ENCODE data around the gene CERS5. TPM values are rescaled to one million over a fixed set of nuclear protein-coding genes. Genes with fewer than 3 reads are reported as not detected.
A peak's percentile ranks its signal among the peaks of the same experiment; 100 is the strongest.

CERS5 gene
- total RNA-seq, 1 experiment from 2014 or later = 62.6 TPM

DNA sequence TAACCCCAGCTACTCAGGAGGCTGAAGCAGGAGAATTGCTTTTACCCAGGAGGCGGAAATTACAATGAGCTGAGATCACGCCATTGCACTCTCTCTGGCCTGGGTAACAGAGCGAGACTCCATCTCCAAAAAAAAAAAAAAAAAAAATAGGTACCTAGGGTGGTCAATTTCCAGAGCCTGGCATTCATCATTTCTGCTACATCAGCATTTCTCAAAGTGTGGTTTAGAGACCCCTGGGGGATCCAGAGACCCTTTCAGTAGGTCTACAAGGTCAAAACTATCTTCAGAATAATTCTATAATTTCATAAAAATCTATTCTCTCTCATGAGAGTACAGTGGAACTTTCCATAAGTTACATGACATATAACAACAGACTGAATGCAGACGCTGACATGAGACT is 19.9 kb downstream of the CERS5 start:
- H3K9me3 Mint-ChIP-seq (ENCODE audit: unreplicated experiment) = no peaks in the 10 kb centered on the region
- DNase-seq = no peak
- POLR2A ChIA-PET = interaction anchor here (0.7 kb wide), 1 partner anchor 20 kb away, joined by 6 read pairs; the partner anchor contains the start of gene CERS5
- peaks cover 23% of the 10 kb centered on the region for H3K4me1 Mint-ChIP-seq (ENCODE audit: low read depth, unreplicated experiment)
- TF ChIP-seq, protein P1, sequence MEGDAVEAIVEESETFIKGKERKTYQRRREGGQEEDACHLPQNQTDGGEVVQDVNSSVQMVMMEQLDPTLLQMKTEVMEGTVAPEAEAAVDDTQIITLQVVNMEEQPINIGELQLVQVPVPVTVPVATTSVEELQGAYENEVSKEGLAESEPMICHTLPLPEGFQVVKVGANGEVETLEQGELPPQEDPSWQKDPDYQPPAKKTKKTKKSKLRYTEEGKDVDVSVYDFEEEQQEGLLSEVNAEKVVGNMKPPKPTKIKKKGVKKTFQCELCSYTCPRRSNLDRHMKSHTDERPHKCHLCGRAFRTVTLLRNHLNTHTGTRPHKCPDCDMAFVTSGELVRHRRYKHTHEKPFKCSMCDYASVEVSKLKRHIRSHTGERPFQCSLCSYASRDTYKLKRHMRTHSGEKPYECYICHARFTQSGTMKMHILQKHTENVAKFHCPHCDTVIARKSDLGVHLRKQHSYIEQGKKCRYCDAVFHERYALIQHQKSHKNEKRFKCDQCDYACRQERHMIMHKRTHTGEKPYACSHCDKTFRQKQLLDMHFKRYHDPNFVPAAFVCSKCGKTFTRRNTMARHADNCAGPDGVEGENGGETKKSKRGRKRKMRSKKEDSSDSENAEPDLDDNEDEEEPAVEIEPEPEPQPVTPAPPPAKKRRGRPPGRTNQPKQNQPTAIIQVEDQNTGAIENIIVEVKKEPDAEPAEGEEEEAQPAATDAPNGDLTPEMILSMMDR (IDR thresholded peaks at IDR 0.05; ENCODE audit: insufficient read depth in 1 of 2, low read depth in 1 of 2, low read length in 1 of 2, severe bottlenecking in 1 of 2, unreplicated experiment in 1 of 2) = no peak
- intact Hi-C loops (cut with micrococcal nuclease; ENCODE audit: unreplicated experiment) = no loop called here
- no TSS peak for BruUV-seq (replicated peaks)
- CTCF ChIA-PET = interaction anchor here (0.6 to 0.7 kb wide), 3 partner anchors 59 to 249 kb away, joined by 3 to 6 read pairs (median 3); partner anchors contain the start of gene FAM186A
- no peaks in the 10 kb centered on the region for H3K27me3 ChIP-seq (replicated peaks; ENCODE audit: control insufficient read depth, insufficient read depth, low read length)
- no peaks in the 10 kb centered on the region for H3K9me3 ChIP-seq
- H3K4me1 ChIP-seq = peaks cover 29% of the 10 kb centered on the region
- H3K27me3 Mint-ChIP-seq (ENCODE audit: insufficient read depth, unreplicated experiment) = no peaks in the 10 kb centered on the region
- peaks cover 6% of the 10 kb centered on the region for H3K36me3 Mint-ChIP-seq (ENCODE audit: insufficient read depth, unreplicated experiment)
- no peak overlapping the region for H3K4me3 Mint-ChIP-seq (ENCODE audit: unreplicated experiment)
- no peak overlapping the region for H3K4me3 ChIP-seq (ENCODE audit: low read depth, low read length)
- H3K36me3 ChIP-seq (ENCODE audit: control insufficient read depth, insufficient read depth, low read length) = no peaks in the 10 kb centered on the region
- H3K27ac Mint-ChIP-seq (ENCODE audit: unreplicated experiment) = no peak overlapping the region

DNA sequence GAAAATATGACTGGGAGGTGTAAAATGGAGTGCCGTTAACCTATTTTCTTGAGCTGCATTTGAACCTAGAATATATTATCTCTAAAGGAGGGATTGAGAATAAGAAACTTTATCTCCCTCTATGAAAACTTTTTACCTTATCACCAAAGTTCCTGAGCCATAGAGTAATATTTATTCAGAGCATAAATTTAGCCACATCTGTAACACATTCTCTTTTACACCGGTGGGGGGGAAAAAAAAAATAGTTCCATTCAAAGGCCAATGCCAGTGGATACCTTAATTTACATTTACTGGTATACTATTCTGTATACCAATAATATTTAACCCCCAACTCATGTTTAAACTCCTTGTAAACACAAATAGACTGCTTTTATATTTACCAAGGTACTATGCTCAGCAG is 21.7 kb downstream of the CERS5 start:
- no peak overlapping the region for H3K4me3 Mint-ChIP-seq (ENCODE audit: unreplicated experiment)
- intact Hi-C loops (cut with micrococcal nuclease; ENCODE audit: unreplicated experiment) = no loop called here
- no peak for DNase-seq
- BruUV-seq (replicated peaks) = no TSS peak
- no peak overlapping the region for H3K27ac Mint-ChIP-seq (ENCODE audit: unreplicated experiment)
- TF ChIP-seq, protein P1 (IDR thresholded peaks at IDR 0.05; ENCODE audit: insufficient read depth in 1 of 2, low read depth in 1 of 2, low read length in 1 of 2, severe bottlenecking in 1 of 2, unreplicated experiment in 1 of 2) = no peak
- peaks cover 23% of the 10 kb centered on the region for H3K4me1 Mint-ChIP-seq (ENCODE audit: low read depth, unreplicated experiment)
- no peaks in the 10 kb centered on the region for H3K9me3 Mint-ChIP-seq (ENCODE audit: unreplicated experiment)
- H3K36me3 ChIP-seq (ENCODE audit: control insufficient read depth, insufficient read depth, low read length) = no peaks in the 10 kb centered on the region; the same call in 1 of the 2 replicates
- H3K27me3 ChIP-seq (replicated peaks; ENCODE audit: control insufficient read depth, insufficient read depth, low read length) = no peaks in the 10 kb centered on the region
- H3K27me3 Mint-ChIP-seq (ENCODE audit: insufficient read depth, unreplicated experiment) = no peaks in the 10 kb centered on the region
- H3K9me3 ChIP-seq = no peaks in the 10 kb centered on the region
- H3K4me1 ChIP-seq = peaks cover 29% of the 10 kb centered on the region
- H3K36me3 Mint-ChIP-seq (ENCODE audit: insufficient read depth, unreplicated experiment) = peaks cover 18% of the 10 kb centered on the region
- CTCF ChIA-PET = interaction anchor here (0.8 kb wide), 1 partner anchor 21 kb away, joined by 3 read pairs; no protein-coding TSS in a partner anchor
- POLR2A ChIA-PET = no interaction called here
- H3K4me3 ChIP-seq (ENCODE audit: low read depth, low read length) = no peak overlapping the region

DNA sequence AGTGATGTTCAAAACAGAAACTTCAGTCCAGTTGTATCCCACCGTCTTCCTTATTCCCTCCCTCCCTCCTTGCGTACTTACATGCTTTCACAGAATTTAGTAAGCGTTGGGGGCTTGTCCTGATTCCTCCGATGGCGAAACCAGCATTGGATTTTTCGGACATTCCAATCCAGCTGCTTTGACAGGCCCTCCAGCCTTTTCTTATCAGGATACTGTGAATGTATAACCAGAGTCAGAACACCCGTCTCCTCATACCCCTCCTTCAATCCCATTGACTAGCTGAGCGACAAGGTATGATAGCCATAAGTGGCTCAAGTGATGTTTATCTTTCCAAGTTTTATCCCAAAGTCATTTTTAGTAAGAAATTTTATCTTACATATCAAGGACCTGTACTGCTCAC is 24.2 kb downstream of the CERS5 start:
- peak; percentile 74 to 81 for DNase-seq
- peak overlapping the region; percentile 33 for H3K27ac Mint-ChIP-seq (ENCODE audit: unreplicated experiment)

More for the DNA sequence above, 24.2 kb downstream of the CERS5 start:
- peaks cover 1% of the 10 kb centered on the region; the same call in 1 of the 2 replicates for H3K36me3 ChIP-seq (ENCODE audit: control insufficient read depth, insufficient read depth, low read length)
- H3K27me3 ChIP-seq (replicated peaks; ENCODE audit: control insufficient read depth, insufficient read depth, low read length) = no peaks in the 10 kb centered on the region
- no TSS peak for BruUV-seq (replicated peaks)
- Mint-ChIP-seq H3K4me3 (ENCODE audit: unreplicated experiment) (peak overlapping the region; percentile 53), H3K27me3 (ENCODE audit: insufficient read depth, unreplicated experiment) (no peaks in the 10 kb centered on the region), H3K4me1 (ENCODE audit: low read depth, unreplicated experiment) (peaks cover 23% of the 10 kb centered on the region), H3K9me3 (ENCODE audit: unreplicated experiment) (no peaks in the 10 kb centered on the region), H3K36me3 (ENCODE audit: insufficient read depth, unreplicated experiment) (peaks cover 19% of the 10 kb centered on the region)
- TF ChIP-seq, protein P1 (IDR thresholded peaks at IDR 0.05; ENCODE audit: insufficient read depth in 1 of 2, low read depth in 1 of 2, low read length in 1 of 2, severe bottlenecking in 1 of 2, unreplicated experiment in 1 of 2) = no peak
- no peak overlapping the region for H3K4me3 ChIP-seq (ENCODE audit: low read depth, low read length)
- intact Hi-C loops (cut with micrococcal nuclease; ENCODE audit: unreplicated experiment) = loop anchor here (1.0 kb wide), 1 partner anchor 24 kb away; the partner anchor contains the start of gene CERS5
- ChIA-PET POLR2A (interaction anchor here (1.5 kb wide), 2 partner anchors 24 to 31 kb away, joined by 3 to 4 read pairs; partner anchors contain the start of genes CERS5 and COX14), CTCF (interaction anchor here (0.7 to 2.9 kb wide), 10 partner anchors 11 to 401 kb away, joined by 3 to 21 read pairs (median 4); partner anchors contain the start of genes CERS5, COX14 and TMBIM6)
- no peaks in the 10 kb centered on the region for H3K9me3 ChIP-seq
- H3K4me1 ChIP-seq = peaks cover 29% of the 10 kb centered on the region

Data from Caco-2 (cell line).